Measurements from ENCODE around the gene NCKAP5.

GRCh38 chr2:133135035-133135654 is 433.1 kb downstream of the NCKAP5 start:
- TF ChIP-seq YY1 (IDR thresholded peaks at IDR 0.05): no peak
- TF ChIP-seq CTCF (IDR thresholded peaks at IDR 0.05; ENCODE audit: low read depth, low read length, missing input control): no peak
- no peak for TF ChIP-seq REST (IDR thresholded peaks at IDR 0.05)
- no peak for TF ChIP-seq EGR1 (IDR thresholded peaks at IDR 0.05; ENCODE audit: low read depth in 2 of 2)
- no peak for TF ChIP-seq JUND (IDR thresholded peaks at IDR 0.05)
- TF ChIP-seq RAD21 (IDR thresholded peaks at IDR 0.05): no peak
- no peak for TF ChIP-seq GABPA (IDR thresholded peaks at IDR 0.05 in 1 of 2, conservative IDR thresholded peaks at IDR 0.05 in 1 of 2)
- TF ChIP-seq TAF1 (conservative IDR thresholded peaks at IDR 0.05): no peak
